Epithelial cell of proximal tubule (primary cell): ENCODE results near the gene GTF2A1L. TPM values are rescaled to one million over a fixed set of nuclear protein-coding genes. Genes with fewer than 3 reads are reported as not detected.

Experiments
- DNase-seq: peaks from one replicate; pipeline ENCODE4 v3.0.0-alpha.2; 2011; ENCODE audit warnings: low read depth
- H3K4me3 ChIP-seq: 2 replicates; pipeline ENCODE4 v1.5.1; 2011; ENCODE audit warnings: low read depth, mild to moderate bottlenecking, low read length
- total RNA-seq: library from RNA; depleted of rRNA; stranded (reverse); fragments of >200 nt; gene quantifications from 2 replicates; pipeline ENCODE4 v1.2.3, GENCODE V29; 2015
- TF ChIP-seq, protein P1 (sequence below): conservative IDR thresholded peaks from 2 replicates; pipeline ENCODE4 v1.5.1; 2012; ENCODE audit warnings: low read depth, mild to moderate bottlenecking, low read length

GTF2A1L gene
- total RNA-seq, 1 donor from 2014 or later, result not detected

DNA sequence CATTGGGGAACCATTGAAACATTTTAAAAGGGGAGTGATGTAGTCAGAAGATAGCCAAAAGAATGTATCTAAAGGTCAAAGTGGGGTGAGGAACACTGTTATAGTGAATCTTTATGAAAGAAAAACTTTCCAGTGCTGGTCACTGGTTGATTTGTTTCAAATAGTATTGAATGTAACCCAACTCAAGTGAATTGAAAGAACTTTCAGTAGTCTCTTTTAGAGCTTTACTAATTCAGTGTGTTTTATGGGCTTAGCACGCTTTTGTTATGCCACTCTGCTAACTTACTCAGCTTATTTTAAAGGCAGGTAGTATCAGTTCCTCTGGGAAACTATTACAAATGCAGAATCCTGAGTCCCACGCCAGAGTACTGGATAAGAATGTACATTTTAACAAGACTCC, 57.3 kb downstream of the GTF2A1L start:
- TF ChIP-seq, protein P1, sequence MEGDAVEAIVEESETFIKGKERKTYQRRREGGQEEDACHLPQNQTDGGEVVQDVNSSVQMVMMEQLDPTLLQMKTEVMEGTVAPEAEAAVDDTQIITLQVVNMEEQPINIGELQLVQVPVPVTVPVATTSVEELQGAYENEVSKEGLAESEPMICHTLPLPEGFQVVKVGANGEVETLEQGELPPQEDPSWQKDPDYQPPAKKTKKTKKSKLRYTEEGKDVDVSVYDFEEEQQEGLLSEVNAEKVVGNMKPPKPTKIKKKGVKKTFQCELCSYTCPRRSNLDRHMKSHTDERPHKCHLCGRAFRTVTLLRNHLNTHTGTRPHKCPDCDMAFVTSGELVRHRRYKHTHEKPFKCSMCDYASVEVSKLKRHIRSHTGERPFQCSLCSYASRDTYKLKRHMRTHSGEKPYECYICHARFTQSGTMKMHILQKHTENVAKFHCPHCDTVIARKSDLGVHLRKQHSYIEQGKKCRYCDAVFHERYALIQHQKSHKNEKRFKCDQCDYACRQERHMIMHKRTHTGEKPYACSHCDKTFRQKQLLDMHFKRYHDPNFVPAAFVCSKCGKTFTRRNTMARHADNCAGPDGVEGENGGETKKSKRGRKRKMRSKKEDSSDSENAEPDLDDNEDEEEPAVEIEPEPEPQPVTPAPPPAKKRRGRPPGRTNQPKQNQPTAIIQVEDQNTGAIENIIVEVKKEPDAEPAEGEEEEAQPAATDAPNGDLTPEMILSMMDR, result no peak
- H3K4me3 ChIP-seq, result no peak overlapping the region
- no peak for DNase-seq

DNA sequence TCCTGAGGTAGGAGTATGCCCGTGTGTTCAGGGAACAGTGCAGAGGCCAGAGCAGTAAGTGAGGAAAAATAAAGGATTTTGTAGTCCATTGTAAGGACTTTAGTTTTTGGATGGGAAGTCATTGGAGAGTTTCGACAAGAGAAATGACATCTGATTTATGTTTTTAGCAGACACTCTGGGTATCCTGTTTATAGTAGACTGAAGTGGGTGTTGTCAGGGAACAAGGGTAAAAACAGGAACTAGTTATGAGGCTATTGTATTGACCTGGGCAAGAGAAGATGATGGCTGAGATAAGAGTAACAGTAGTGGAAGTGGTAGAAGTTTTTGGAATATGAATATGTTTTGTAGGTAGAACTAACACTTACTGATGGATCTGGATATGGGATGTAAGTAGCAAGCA, 59.8 kb downstream of the GTF2A1L start:
- no peak for DNase-seq
- no peak overlapping the region for H3K4me3 ChIP-seq
- TF ChIP-seq, protein P1, result no peak

- TF ChIP-seq, protein P1, result no peak
- no peak overlapping the region for H3K4me3 ChIP-seq
- DNase-seq, result no peak
Observed at GRCh38 chr2:48685126-48685525, 67.5 kb downstream of the GTF2A1L start.

DNA sequence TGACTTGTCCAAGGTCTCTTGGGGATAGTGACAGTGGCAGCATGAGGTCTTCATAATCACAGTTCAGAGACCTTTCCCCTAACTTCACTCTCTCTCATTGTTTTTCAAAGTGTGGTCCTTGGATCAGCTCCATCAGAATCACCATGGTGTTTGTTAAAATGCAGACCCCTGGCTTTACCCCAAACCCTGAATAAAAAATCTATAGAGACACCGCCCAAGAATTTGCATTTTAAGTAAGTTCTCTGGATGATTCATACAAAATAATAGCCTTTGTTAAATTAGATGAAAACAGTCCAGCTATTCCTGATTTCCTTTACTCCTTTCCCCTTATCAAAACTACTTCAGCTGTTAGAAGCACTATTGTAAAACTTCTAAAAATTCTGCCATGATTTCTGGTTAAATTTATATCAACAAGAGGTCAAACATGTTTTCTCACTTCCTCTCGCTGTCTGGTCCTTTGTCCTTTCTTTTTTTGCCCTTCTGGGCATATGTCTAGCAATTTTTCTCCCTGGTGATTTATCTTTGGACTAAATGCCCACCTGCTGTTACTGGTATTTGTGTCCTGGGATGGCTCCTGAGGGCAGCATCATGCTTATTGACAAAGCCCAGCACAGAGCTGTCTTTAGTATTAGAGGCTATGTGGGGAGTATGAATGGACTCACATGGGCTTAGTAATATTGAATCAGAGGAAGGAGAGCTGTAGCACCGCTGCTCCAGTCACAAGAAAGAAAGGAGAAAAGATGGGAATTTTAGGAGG, 74.5 kb downstream of the GTF2A1L start:
- TF ChIP-seq, protein P1, result no peak
- DNase-seq, result no peak
- H3K4me3 ChIP-seq, result no peak overlapping the region

DNA sequence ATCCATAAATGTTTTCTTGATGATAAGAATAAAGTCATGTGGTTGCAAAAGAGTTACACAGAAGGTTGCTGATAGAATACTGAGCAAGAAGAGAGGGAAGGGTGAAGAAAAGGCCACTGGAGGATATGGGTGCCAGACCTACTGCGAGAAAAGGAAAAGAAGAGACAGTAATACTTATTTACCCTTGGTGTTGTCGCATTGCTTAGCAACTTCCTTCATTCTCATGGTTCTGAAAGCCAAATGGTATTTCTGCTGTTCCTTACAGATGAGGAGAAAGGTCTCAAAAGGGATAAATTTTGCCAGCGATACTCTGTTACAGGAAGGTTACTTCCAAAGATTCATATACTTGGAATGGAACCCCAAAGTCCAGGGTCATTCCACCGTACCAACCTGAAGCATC, 75.4 kb downstream of the GTF2A1L start:
- TF ChIP-seq, protein P1, result no peak
- DNase-seq, result no peak
- no peak overlapping the region for H3K4me3 ChIP-seq

- DNase-seq, result peak; percentile 45
- TF ChIP-seq, protein P1, result no peak
- no peak overlapping the region for H3K4me3 ChIP-seq
Observed at GRCh38 chr2:48693645-48694044, 76.0 kb downstream of the GTF2A1L start.

GRCh38 chr2:48694149-48694548, 76.5 kb downstream of the GTF2A1L start:
- TF ChIP-seq, protein P1, result no peak
- DNase-seq, result peak; percentile 57

More at GRCh38 chr2:48694149-48694548, 76.5 kb downstream of the GTF2A1L start:
- H3K4me3 ChIP-seq, result no peak overlapping the region
